Left colon (tissue), 2 donors: ENCODE measurements around the gene CXCR6. TPM values are rescaled to one million over a fixed set of nuclear protein-coding genes. Genes with fewer than 3 reads are reported as not detected.

Source experiments
- ATAC-seq: fragments of 200-7000 bp; cut with Tn5 transposase; one replicate; pipeline ENCODE4 v1.9.1; 2020; ENCODE audit warnings: mild to moderate bottlenecking, moderate library complexity
- DNase-seq, 2 donors: peaks; one replicate each; pipeline ENCODE4 v3.0.0-alpha.2; 2020
- intact Hi-C, 2 donors: fragments of 100-400 bp; cut with DNase I in 1 of 2; cut with micrococcal nuclease in 1 of 2; formaldehyde crosslinking; loops; one replicate each; pipeline versions ENCODE4 v1.11.2 to v1.14.0; 2022; cut with DNase I, micrococcal nuclease
- total RNA-seq, 2 donors: library from RNA; stranded (reverse); fragmentation: NEBNext Ultra II Directional; extraction: Animal tissue kit (Norgen Biotek cat#: 25700); gene quantifications; one replicate each; pipeline ENCODE4 v1.2.1, GENCODE V29; 2021
- donor health status: DM: no; HTN: no; CAD: no.
- donor health status: DM: yes; HTN: yes; CAD: no.

CXCR6 gene
- total RNA-seq, 2 donors from 2014 or later = 0.67 to 1.1 TPM

GRCh38 chr3:45942051-45942825, 1.0 kb upstream of the CXCR6 start:
- DNase-seq = no peak
- ATAC-seq = no peak
- intact Hi-C loops = no loop called here

- no peak for DNase-seq
- no peak for ATAC-seq
- intact Hi-C loops = no loop called here
Measured at GRCh38 chr3:45944830-45945620, 1.8 kb downstream of the CXCR6 start.

- DNase-seq (no peak), ATAC-seq (no peak)
- intact Hi-C loops = no loop called here
Measured at GRCh38 chr3:45946307-45946706, 3.0 kb downstream of the CXCR6 start.

- intact Hi-C loops = no loop called here
- ATAC-seq = no peak
- DNase-seq = no peak
Measured at GRCh38 chr3:45946875-45947274, 3.6 kb downstream of the CXCR6 start.

GRCh38 chr3:45947361-45947760, 4.1 kb downstream of the CXCR6 start:
- intact Hi-C loops = no loop called here
- ATAC-seq (no peak), DNase-seq (no peak)

GRCh38 chr3:45948311-45948781, 5.1 kb downstream of the CXCR6 start:
- intact Hi-C loops = no loop called here
- no peak for ATAC-seq
- DNase-seq = no peak

GRCh38 chr3:45948881-45949280, 5.6 kb downstream of the CXCR6 start:
- no peak for ATAC-seq
- DNase-seq = no peak
- intact Hi-C loops = no loop called here

GRCh38 chr3:45949432-45949831, 6.2 kb downstream of the CXCR6 start:
- intact Hi-C loops = no loop called here

GRCh38 chr3:45950131-45950530, 6.9 kb downstream of the CXCR6 start:
- no peak for ATAC-seq
- DNase-seq = no peak
- intact Hi-C loops = no loop called here

More at GRCh38 chr3:45949432-45949831, 6.2 kb downstream of the CXCR6 start:
- ATAC-seq (no peak), DNase-seq (no peak)

- ATAC-seq (no peak), DNase-seq (no peak)
- intact Hi-C loops = no loop called here
Measured at GRCh38 chr3:45950686-45951600, 7.7 kb downstream of the CXCR6 start.

- intact Hi-C loops = no loop called here
- ATAC-seq (no peak), DNase-seq (no peak)
Measured at GRCh38 chr3:45951946-45952345, 8.7 kb downstream of the CXCR6 start.

GRCh38 chr3:45952456-45952855, 9.2 kb downstream of the CXCR6 start:
- ATAC-seq (no peak), DNase-seq (no peak)
- intact Hi-C loops = no loop called here

GRCh38 chr3:45953536-45953935, 10.3 kb downstream of the CXCR6 start:
- DNase-seq = no peak
- ATAC-seq = peak; percentile 33

GRCh38 chr3:45954306-45954705, 11.0 kb downstream of the CXCR6 start:
- ATAC-seq (no peak), DNase-seq (no peak)
- intact Hi-C loops = no loop called here

More at GRCh38 chr3:45953536-45953935, 10.3 kb downstream of the CXCR6 start:
- intact Hi-C loops = no loop called here

- intact Hi-C loops = no loop called here
- no peak for ATAC-seq
- DNase-seq = no peak
Measured at GRCh38 chr3:45955017-45955647, 11.9 kb downstream of the CXCR6 start.

- no peak for DNase-seq
- no peak for ATAC-seq
- intact Hi-C loops = no loop called here
Measured at GRCh38 chr3:45955706-45956105, 12.4 kb downstream of the CXCR6 start.

GRCh38 chr3:45957586-45957985, 14.3 kb downstream of the CXCR6 start:
- DNase-seq = no peak
- intact Hi-C loops = no loop called here
- no peak for ATAC-seq

- ATAC-seq (no peak), DNase-seq (no peak)
- intact Hi-C loops = no loop called here
Measured at GRCh38 chr3:45958321-45958791, 15.1 kb downstream of the CXCR6 start.

- intact Hi-C loops = no loop called here
- ATAC-seq = no peak
- DNase-seq = no peak
Measured at GRCh38 chr3:45959201-45959600, 15.9 kb downstream of the CXCR6 start.
